NCI-H82 treated with DMSO at 0.1 percent for 48 hours (cell line): ENCODE data around the gene PANK1.

Experiments used
- DNase-seq: peaks from one replicate; lab custom pipeline; 2025; ENCODE audit not compliant: unreplicated experiment; lab: John Stamatoyannopoulos, UW

The PANK1 gene

DNA sequence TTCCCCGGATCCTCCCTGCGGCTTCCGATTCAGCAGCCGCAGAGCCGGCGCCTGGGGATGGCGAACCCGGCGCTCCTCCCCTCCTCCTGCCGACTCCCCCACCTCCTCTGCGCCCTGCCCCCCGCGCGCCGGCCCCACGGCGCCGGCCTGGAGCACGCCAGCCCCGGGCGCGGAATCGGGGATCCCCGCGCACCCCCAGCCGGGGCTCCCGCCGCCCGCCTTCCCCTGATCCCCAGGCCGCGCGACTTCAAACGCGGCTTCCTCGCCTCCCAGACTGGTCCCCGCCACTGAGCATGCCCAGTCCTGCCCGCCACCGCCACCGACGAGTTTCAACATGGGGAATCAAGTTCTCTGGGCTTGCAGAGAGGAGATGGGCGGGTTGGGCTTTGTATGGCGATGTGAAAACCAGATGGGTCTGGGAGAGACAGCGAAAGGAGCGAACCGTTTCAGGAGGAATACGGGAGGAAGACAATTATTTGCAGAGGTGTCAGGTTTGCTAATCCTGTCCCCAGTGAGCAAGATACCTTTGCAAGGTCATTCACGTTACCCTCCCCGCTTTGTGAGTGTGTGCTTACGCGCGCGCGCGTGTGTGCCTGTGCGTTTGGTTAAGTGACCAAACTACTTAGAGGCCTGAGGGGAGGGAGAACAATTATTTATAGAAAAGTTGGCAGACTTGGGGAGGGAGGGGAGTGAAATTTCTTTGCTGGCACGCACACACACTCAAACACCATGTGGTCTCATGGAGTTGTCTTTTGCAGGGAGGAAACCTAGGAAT, at the start of gene PANK1:
TSS of gene PANK1 (minus strand) at position 276 of the 775 bp plus-strand sequence. CDS start 351 bp downstream, outside the sequence.
- DNase-seq: peak; percentile 53

DNA sequence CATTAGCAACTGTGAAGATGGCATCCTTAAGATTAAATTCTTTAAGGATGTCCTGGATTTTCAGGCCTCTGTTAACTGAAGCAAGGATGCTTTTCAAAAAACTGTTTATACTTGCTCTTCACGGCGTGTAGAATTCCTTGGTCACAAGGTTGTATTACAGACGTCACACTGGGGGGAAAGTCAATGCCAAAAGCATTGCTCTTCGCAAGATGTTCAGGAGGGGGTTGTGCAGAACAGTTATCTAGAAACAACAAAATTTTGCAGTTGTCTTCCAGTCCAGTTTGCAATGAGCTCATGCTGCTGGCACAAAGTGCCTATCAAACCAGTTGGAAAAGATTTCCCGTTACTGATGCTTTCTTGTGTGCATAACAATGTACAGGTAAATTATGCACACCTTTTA, 48.1 kb upstream of the PANK1 start:
- no peak for DNase-seq

DNA sequence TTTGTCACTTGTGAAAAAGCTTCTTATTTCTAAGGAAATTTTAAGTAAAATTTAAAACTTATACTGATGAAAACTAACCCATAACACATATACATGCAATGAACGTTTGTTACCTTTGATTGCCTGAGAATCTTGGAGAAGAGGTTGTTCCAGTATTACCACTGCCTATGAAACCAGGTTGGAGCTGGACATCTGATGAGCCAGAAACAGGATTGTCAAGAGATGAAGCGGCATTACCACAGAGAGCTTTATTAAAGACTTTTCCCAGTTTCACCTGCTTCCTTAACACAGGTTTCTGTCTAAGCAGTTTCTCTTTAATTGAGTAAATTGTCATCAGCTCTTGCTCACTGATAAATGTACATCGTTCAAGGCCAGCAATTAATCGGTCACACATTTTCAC, 47.4 kb upstream of the PANK1 start:
- DNase-seq: no peak

DNA sequence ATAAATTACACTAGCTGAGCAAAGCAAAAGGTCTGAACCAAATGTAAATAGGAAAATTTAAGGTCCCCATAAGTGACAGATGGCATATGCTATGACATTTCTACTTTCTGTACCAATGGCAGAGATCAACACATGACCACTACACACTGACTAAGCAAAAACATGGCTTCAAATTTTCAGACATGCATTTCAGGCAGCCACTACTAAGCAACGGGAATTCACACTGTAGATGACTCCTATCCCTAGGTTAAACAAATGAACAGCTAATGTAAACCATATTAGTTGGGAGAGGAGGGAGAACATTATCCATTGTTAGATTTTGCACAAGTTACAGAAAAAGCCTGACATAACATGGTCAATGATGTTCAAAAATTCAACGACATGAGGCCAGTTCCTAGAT, 45.0 kb upstream of the PANK1 start:
- DNase-seq: no peak

DNA sequence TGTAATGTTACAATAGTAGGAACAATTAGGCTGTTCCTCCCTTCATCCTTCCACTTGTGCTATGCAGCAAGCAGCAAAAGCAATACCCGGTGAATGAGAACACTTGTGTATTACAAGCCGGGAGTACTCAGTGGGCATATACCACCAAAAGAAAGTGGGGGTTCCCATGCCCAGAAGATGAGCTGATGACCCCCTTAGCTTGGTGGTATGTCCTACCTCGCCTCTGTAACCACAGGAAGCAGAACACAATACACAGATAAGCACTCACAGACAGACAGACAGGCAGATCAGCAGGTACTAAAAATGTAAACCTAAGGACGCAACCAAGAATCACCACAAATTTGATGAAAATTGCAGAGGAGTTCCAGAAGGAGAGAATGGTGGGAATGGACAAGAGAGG, 40.9 kb upstream of the PANK1 start:
- DNase-seq: no peak

DNA sequence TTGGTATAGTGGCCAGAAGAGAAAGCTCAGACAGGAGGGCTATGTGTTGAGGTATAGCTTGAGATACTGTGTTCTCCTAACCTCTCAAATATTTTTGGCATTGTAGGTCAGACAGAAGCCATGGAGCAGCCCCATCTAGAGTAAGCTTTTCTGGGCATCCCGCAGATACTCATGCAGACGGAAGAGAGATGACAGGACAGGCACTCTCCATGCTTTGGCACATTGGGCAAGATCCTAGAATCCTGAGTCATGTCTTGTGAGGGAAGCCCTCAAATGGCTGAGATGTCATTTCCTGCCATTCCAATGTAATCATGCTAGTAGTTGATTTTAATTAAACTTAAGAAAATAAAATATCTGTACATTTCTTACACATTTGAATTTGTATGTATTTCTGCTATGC, 39.6 kb upstream of the PANK1 start:
- DNase-seq: no peak

DNA sequence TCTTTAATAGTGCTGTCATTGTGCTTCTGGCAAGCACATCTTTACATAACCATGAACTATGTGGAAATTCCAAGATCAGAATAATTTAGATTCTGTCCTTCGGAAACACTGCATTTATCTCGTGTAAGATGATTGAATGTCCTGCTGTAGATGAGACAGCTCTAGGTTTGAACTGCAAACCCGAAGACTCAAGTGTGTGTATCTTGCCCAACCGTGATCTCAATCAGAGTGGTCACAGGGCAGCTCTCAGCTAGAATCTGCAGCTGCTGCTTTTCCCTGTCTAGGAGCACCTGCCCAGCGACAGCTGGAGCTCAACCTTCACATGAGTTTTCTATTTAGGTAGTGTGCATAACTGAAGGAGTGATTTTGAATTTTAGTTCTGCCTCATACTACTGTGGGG, 38.8 kb upstream of the PANK1 start:
- no peak for DNase-seq

DNA sequence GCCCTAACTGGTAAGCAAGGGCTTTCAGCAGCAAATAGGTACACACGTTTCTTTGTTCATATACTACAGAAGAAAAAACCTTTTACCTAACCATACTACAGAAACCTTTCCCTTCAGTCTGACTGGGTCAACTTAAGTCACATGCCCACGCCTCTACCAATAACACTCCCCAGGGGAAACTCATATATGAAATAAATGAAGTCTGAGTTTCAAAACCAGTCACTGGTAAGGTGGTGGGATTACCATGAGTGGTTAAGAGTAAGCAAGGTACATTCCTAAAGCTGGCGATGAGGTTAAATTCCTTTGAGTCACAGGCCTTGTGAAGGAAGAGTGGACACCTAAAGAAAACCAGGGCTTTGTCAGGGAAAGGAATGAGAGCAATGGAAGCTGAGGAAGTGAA, 34.9 kb upstream of the PANK1 start:
- no peak for DNase-seq

DNA sequence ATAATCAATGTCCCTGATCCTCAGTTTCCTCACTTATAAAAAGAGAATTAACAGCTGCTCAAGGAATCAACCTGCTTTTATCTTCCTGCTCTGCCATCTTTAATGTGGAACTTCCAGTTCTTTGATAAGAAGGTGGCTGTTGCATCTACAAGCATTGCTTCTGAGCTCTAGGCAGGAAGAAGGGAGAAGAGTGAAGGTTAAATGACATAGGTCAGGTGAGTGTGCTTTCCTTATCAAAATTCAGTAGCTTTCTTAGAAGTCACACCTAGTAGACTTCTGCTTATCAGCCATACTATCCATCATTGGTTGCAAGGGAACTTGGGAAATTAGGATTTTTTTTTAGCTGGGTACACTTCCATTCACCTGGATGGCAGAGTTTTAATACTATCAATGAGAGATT, 32.3 kb upstream of the PANK1 start:
- DNase-seq: no peak

DNA sequence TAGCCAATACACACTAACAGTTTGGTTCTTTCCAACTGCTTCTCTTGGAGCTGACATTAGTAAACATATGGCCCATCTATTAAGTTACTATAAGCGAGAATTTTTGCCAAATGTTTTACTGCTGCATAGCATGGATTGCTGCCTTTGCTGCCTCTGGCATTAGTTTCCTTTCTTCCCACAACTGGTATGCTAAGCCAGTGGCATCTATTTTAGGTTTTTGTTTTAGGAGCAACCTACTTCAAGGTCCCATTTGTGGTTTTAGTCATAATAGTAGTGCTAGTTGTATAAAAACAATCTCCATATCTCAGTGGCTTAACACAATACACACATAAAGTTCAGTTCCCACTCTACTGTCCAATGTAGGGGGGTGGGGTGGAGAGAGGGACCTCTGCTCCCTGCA, 25.9 kb upstream of the PANK1 start:
- DNase-seq: no peak

DNA sequence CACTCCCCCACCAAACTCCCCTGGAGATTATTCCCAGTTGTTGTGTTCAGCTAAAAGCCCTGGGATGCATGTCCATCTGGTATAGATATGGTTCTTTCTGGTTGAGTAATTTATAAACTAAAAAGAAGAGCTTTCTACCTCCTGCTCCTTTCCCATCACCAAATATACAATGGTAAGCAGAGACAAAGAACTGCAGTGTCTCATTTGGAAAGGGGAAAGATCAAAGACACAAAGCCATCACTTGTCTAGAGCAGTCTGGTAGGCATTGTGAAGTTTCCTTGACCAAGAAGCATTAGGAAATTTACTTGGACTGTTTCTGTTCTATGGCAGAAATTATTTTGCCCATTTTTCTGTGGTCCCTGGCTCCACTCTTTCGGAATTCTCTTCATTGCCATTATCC, 24.9 kb upstream of the PANK1 start:
- DNase-seq: no peak

DNA sequence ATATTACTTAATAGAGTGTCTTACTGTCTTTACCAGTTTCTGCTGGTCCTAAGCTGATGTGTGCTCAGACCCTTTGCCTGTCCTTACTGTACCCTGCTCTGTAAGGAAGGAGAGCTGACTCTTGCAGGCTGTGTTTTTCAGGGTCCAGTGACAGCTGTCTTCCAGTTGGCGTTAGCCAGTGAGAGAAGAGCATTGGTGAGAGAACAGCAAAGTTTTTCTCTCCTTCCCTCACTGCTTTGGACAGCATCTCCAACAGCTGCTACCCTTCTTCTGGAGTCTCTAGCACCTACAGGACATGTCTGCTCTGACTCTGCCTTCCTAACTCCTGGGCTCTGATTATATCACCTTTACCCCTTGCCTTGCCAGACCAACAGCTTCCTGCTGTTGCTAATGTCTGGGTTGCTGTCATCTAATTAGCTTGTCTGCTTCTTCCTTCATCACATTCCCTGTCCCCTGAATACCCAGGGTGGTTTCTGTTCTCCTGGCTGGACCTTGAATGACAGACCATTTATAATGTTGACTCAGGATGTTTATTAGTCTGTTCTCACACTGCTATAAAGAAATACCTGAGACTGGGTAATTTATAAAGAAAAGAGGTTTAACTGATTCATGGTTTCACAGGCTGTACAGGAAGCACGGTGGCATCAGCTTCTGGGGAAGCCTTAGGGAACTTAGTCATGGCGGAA, 23.5 kb upstream of the PANK1 start:
- DNase-seq: no peak

DNA sequence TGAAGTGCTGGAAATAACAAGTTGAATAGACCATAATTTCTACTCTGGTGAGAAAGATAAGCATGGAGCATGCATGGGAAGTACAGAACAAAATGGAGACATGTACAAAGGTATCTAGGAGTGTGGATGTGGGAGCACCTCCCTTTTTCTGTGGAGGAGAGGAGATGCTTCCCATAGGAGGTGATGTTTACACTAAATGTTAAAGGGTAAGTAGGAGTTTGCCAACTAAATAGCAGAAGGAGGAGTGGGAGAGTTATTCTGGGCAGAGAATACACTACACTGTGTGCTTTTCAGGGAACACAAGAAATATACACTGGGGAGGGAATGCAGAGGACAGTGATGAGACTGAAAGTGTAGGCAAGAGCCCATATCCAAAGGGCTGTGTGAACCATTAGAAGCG, 21.1 kb upstream of the PANK1 start:
- DNase-seq: no peak

DNA sequence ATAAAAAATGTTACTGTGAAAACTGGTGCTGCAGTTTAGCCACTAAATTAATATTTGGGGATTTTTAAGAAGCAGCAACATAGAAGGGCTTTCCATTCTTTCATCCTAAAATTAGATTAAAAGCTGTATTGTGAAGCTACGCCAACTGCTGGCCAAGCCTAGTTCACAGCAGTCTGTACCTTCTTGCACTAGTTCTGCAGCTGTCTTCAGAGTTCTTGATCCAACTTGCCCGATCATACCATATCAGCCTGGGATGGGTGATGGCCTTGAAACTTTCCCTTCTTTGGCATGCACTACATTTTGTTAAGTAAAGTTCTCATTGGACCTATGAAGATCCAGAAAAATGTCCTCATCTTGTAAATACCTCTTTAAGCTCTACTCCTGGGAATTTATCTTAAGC, 20.3 kb upstream of the PANK1 start:
- peak; percentile 8 for DNase-seq

DNA sequence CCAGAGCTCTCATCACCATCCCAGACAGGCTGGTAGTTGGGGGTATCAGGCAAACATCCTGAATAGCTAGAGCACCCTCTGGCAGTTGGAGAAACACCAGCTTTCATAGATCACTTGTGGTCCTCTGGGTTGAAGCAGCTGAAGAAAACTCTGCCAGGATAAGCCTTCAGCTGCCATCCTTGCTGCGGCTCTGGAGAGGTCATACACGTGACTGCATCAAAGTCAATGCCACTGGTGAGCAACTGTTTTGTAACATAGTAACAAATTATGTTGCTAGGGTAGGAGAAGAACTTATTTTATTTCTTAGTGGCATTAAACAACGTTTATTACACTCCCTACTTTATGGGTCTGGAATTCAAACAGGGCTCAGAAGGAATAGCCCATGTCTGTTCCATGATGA, 19.2 kb upstream of the PANK1 start:
- no peak for DNase-seq

DNA sequence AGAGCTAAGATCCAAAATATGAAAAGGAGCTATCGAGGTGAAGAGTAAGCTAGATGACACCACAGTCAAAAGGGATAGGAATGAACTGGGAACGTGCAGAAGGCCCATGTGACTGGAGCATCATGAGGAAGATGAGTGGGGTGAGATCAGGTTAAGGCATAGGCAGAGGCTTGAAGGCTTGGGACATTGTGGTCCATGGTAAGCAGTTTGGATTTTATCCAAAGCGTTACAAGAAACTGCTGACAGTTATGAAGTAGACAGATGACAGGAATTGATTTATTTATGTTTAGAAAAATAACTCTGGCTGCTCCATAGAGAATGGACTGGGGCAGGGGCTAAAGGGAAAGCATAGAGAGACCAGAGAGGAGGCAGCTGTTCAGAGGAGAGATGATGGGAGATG, 18.1 kb upstream of the PANK1 start:
- no peak for DNase-seq

DNA sequence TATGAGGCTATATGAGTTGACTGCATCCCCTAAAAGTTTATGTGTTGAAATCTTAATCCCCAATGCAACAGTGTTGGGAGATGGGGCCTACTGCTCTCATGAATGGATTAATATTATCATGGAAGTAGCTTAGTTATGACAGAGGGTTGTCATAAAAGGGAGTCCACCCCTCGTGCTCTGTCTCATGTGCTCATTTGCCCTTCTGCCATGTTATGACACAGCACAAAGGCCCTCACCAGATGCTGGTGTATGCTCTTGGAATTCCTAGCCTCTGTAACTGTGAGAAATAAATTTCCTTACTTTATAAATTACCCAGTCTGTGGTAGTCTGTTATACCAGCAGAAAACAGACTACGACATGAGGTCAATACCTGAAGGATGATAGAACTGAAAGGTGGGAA, 17.6 kb upstream of the PANK1 start:
- no peak for DNase-seq

DNA sequence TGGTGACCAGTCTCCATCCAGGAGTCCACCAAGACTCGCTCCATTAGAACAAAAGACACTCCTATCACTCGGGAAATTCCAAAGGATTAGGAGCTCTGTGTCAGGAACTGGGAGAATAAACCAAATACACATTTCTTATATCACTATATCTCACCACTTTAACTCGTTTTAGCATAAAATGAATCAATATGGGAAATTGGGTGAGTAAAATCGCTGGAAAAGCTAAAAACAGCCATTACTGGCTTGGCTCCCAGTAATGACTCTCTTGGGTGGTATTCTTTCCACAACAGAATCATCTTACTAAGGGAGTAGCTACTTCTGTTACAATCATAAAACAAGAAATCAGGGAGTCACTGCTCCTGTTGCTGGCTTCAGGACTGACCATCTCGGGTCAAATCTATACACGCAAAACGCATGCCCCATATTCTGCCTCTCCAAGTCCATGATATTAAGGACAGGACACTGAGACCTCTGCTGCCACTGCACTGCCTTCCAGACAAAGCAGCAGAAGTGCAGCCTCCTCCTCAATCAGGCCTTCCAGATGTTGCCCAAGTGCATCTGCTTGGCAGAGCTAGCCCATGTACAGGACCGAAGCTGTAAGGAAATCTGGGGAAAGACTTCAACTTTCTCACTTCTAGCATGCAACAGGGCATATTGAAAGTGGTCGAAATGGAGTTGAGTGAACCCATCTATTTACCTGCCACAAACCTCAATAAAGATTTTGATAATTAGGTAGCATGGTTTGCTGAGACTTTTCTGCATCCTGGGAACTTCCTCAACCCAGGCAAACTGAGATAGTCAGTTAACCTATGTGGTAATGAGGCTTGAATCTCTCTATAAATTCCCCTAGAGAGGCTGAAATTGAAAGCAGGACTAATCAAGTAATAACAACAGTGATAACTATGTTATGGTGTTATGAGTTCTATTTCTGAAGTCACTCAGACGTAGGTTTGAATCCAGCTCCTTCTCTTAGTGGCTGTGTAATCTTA, 14.4 kb upstream of the PANK1 start:
- no peak for DNase-seq

DNA sequence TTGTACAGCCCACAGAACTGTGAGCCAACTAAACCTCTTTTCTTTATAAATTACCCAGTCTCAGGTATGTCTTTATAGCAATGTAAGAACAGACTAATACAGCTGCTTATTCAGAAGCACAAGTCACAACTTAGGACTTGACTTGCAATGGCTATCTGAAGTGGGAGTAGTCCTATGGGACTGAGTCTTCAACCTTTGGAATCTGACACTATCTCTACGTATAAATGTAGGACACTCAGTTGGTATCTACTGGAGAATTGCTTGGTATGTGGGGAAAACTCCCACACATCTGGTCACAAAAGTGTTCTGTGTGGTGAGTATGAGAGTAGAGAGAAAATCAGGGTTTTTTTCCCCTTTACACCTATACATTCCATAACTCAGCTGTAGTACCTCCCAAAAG, 12.3 kb upstream of the PANK1 start:
- no peak for DNase-seq

DNA sequence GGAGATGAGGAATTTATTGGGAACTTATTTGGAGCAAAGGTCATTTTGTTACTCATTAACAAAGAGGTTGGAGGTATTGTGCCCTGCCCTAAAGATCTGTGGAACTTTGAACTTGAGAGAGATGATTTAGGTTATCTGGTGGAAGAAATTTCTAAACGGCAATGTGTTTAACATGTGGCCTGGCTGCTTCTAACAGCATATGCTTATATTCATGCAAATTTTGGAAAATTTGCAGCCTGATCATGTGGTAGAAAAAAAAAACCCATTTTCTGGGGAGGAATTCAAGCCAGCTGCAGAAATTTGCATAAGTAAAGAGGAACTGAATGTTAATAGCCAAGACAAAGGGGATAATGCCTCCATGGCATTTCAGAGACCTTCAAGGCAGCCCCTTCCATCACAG, 10.7 kb upstream of the PANK1 start:
- DNase-seq: no peak

DNA sequence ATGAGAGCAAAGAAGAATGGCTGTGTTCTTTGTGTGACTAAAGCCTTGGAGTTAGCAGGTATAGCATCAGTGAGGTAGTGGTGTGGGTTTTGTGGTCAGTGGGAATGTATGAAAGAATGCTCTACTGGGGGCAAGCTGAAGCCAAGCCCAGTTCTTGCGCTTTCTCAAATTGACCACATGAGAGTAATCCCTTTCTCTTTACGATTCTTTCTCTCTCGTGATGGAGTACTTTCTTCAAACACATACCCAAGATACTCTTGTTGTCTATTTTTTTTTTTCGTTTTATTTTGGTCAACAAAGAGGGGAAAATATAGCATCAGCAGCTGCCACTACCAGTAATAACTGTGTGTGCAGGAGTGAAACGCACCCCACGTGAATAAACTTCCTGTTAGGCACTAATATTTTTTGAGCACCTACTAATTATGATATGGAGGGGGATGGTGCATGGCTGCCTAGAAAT, 8.4 kb upstream of the PANK1 start:
- no peak for DNase-seq
